ENCODE results near the gene PCDHA1.

PCDHA1 gene

DNA sequence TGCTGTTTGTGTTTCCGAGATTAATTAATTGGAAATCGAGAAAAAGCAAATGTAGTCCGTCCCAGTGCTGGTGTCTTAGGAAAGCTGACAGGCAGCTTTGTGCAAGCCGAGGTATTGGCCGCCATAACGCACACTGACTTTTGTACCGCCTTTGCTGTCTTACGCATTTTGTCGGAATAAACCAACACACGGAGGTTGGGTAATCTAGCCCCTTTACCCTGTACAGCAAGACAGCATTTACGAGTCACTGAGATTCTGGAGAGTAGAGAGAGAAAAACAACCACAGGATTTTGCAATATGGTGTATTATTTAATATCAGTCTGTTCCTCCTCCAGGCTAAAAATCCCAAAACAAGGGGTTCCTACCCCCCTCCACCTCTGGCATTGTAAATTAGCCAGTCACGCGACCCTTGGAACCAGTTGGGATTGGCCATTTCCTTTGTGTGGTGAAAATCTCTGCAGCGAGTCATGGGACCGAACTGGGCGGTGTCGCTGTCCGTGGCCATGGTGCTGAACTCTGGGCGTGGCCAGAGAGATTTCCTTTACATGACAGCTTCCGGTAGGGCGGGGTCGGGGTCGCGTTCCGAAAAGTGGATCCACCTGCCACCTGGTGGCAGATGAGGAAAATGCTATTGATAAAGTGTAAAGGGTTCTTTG is 255.0 kb downstream of the PCDHA1 start:
- TF ChIP-seq CSDC2 (CRISPR knock-in tag; IDR thresholded peaks at IDR 0.05), result no peak; the same call in 1 of the 2 replicates
- TF ChIP-seq SNAI2 (CRISPR knock-in tag; IDR thresholded peaks at IDR 0.05), result 0 out of 2 replicates have a peak, but pooled peaks have one; percentile 48
- TF ChIP-seq TCF4 (CRISPR knock-in tag; IDR thresholded peaks at IDR 0.05; ENCODE audit: borderline replicate concordance), result no peak
- no peak for TF ChIP-seq ESRRG (CRISPR knock-in tag; IDR thresholded peaks at IDR 0.05)
- TF ChIP-seq, protein P1, sequence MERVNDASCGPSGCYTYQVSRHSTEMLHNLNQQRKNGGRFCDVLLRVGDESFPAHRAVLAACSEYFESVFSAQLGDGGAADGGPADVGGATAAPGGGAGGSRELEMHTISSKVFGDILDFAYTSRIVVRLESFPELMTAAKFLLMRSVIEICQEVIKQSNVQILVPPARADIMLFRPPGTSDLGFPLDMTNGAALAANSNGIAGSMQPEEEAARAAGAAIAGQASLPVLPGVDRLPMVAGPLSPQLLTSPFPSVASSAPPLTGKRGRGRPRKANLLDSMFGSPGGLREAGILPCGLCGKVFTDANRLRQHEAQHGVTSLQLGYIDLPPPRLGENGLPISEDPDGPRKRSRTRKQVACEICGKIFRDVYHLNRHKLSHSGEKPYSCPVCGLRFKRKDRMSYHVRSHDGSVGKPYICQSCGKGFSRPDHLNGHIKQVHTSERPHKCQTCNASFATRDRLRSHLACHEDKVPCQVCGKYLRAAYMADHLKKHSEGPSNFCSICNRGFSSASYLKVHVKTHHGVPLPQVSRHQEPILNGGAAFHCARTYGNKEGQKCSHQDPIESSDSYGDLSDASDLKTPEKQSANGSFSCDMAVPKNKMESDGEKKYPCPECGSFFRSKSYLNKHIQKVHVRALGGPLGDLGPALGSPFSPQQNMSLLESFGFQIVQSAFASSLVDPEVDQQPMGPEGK (CRISPR knock-in tag; IDR thresholded peaks at IDR 0.05; ENCODE audit: borderline replicate concordance), result no peak
- peak; percentile 16; the same call in 1 of the 2 replicates for TF ChIP-seq ISL1 (CRISPR knock-in tag; IDR thresholded peaks at IDR 0.05)
- TF ChIP-seq RARB (CRISPR knock-in tag; IDR thresholded peaks at IDR 0.05), result no peak
- TF ChIP-seq ZNF8 (CRISPR knock-in tag; IDR thresholded peaks at IDR 0.05), result no peak
- no peak for TF ChIP-seq GLIS3 (CRISPR knock-in tag; IDR thresholded peaks at IDR 0.05)
- no peak for TF ChIP-seq OSR1 (CRISPR knock-in tag; IDR thresholded peaks at IDR 0.05)
- TF ChIP-seq TOX (CRISPR knock-in tag; IDR thresholded peaks at IDR 0.05; ENCODE audit: borderline replicate concordance), result no peak
- TF ChIP-seq ZFP30 (CRISPR knock-in tag; IDR thresholded peaks at IDR 0.05), result no peak
- no peak for TF ChIP-seq PPARA (CRISPR knock-in tag; IDR thresholded peaks at IDR 0.05; ENCODE audit: borderline replicate concordance)
- no peak for TF ChIP-seq ZNF565 (CRISPR knock-in tag; conservative IDR thresholded peaks at IDR 0.05; ENCODE audit: low read depth)
- peak; percentile 35; the same call in 1 of the 2 replicates for TF ChIP-seq TSHZ2 (CRISPR knock-in tag; IDR thresholded peaks at IDR 0.05)
- TF ChIP-seq CREB5 (CRISPR knock-in tag; IDR thresholded peaks at IDR 0.05; ENCODE audit: low read depth), result no peak
- TF ChIP-seq ZNF70 (CRISPR knock-in tag; IDR thresholded peaks at IDR 0.05), result no peak; the same call in 1 of the 2 replicates
- no peak for TF ChIP-seq ARNTL (CRISPR knock-in tag; IDR thresholded peaks at IDR 0.05; ENCODE audit: borderline replicate concordance, low read depth)

DNA sequence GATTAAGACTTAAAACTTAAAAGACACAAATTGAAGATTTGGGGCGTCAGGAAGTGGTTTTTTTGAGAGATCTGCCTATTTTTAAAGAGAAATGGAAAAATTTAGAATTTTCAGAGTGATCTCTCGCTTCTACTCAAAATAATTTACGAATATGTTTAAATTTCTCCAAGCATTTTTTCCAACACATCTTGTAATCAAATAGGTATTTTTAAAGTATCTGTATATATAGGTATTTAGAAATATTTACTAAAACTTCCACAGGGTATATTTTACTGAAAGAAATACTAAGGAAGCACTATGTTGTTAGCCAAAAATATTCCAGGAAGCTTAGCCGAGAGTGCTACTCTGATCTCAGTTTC is 255.5 kb downstream of the PCDHA1 start:
- no peak for ATAC-seq
- TF ChIP-seq CREB5 (CRISPR knock-in tag; IDR thresholded peaks at IDR 0.05; ENCODE audit: low read depth) (no peak), BACH2 (CRISPR knock-in tag; IDR thresholded peaks at IDR 0.05; ENCODE audit: borderline replicate concordance) (no peak), ARNTL (CRISPR knock-in tag; IDR thresholded peaks at IDR 0.05; ENCODE audit: borderline replicate concordance, low read depth) (no peak)

More for the DNA sequence above, 255.0 kb downstream of the PCDHA1 start:
- ATAC-seq, result peak; percentile 93

- ATAC-seq, result no peak
- TF ChIP-seq, protein P1 (CRISPR knock-in tag; IDR thresholded peaks at IDR 0.05; ENCODE audit: borderline replicate concordance), result no peak
- TF ChIP-seq ARNTL (CRISPR knock-in tag; IDR thresholded peaks at IDR 0.05; ENCODE audit: borderline replicate concordance, low read depth) (no peak), CSDC2 (CRISPR knock-in tag; IDR thresholded peaks at IDR 0.05) (no peak), ISL1 (CRISPR knock-in tag; IDR thresholded peaks at IDR 0.05) (no peak), ZC3H10 (CRISPR knock-in tag; IDR thresholded peaks at IDR 0.05) (no peak), OSR1 (CRISPR knock-in tag; IDR thresholded peaks at IDR 0.05) (no peak), ZFP30 (CRISPR knock-in tag; IDR thresholded peaks at IDR 0.05) (no peak), BACH2 (CRISPR knock-in tag; IDR thresholded peaks at IDR 0.05; ENCODE audit: borderline replicate concordance) (no peak), RARB (CRISPR knock-in tag; IDR thresholded peaks at IDR 0.05) (no peak), ESRRG (CRISPR knock-in tag; IDR thresholded peaks at IDR 0.05) (no peak), CSRNP3 (CRISPR knock-in tag; IDR thresholded peaks at IDR 0.05) (no peak), ZNF565 (CRISPR knock-in tag; conservative IDR thresholded peaks at IDR 0.05; ENCODE audit: low read depth) (no peak), TCF4 (CRISPR knock-in tag; IDR thresholded peaks at IDR 0.05; ENCODE audit: borderline replicate concordance) (no peak), TSHZ2 (CRISPR knock-in tag; IDR thresholded peaks at IDR 0.05) (no peak), PPARA (CRISPR knock-in tag; IDR thresholded peaks at IDR 0.05; ENCODE audit: borderline replicate concordance) (no peak), GLIS3 (CRISPR knock-in tag; IDR thresholded peaks at IDR 0.05) (no peak), SNAI2 (CRISPR knock-in tag; IDR thresholded peaks at IDR 0.05) (no peak), ZFP3 (CRISPR knock-in tag; IDR thresholded peaks at IDR 0.05) (no peak)
These were observed 256.6 kb downstream of the PCDHA1 start for GRCh38 chr5:141042555-141042954.

Measured in SK-N-SH treated with all-trans-retinoic acid at 6 μM for 48 hours (cell line).